ENCODE data around the gene LYPD4.

- TF ChIP-seq CTCF (IDR thresholded peaks at IDR 0.05; ENCODE audit: low read length) (no peak), EZH2 (optimal IDR thresholded peaks at IDR 0.05; ENCODE audit: low read depth, low read length) (no peak)
Observed at GRCh38 chr19:41804336-41804735, 40.1 kb downstream of the LYPD4 start.
